C4-2B (cell line): ENCODE measurements around the gene TADA2B.

Source experiments
- H3K27ac ChIP-seq: fragments of 450-650 bp; 2 replicates; pipeline ENCODE4 v1.5.1; 2017
- CTCF ChIP-seq: fragments of 450-650 bp; conservative IDR thresholded peaks from 2 replicates; pipeline ENCODE4 v1.5.1; 2017; ENCODE audit warnings: mild to moderate bottlenecking
- ZFX ChIP-seq: fragments of 450-650 bp; IDR thresholded peaks from 2 replicates; pipeline ENCODE4 v1.6.1; 2017

Gene TADA2B

GRCh38 chr4:7041801-7042502 is 1.2 kb upstream of the TADA2B start:
- no peak for TF ChIP-seq CTCF
- TF ChIP-seq ZFX, result no peak
- peak overlapping the region; percentile 44 for H3K27ac ChIP-seq

GRCh38 chr4:7042503-7043283 is 479 bp upstream of the TADA2B start:
- peak overlapping the region; percentile 44 for H3K27ac ChIP-seq

GRCh38 chr4:7044137-7044930 is 1.2 kb downstream of the TADA2B start:
- TF ChIP-seq ZFX (no peak), CTCF (no peak)

More at GRCh38 chr4:7042503-7043283, 479 bp upstream of the TADA2B start:
- peak; percentile 46; the same call in 1 of the 2 replicates for TF ChIP-seq ZFX
- peak; percentile 83 for TF ChIP-seq CTCF

GRCh38 chr4:7045553-7045952 is 2.4 kb downstream of the TADA2B start:
- H3K27ac ChIP-seq, result peak overlapping the region; percentile 96

More at GRCh38 chr4:7044137-7044930, 1.2 kb downstream of the TADA2B start:
- peak overlapping the region; percentile 96 for H3K27ac ChIP-seq

GRCh38 chr4:7045961-7046921 is 3.1 kb downstream of the TADA2B start:
- peak overlapping the region; percentile 96 for H3K27ac ChIP-seq
- TF ChIP-seq ZFX (no peak), CTCF (no peak)

More at GRCh38 chr4:7045553-7045952, 2.4 kb downstream of the TADA2B start:
- TF ChIP-seq ZFX, result no peak

GRCh38 chr4:7046971-7047370 is 3.8 kb downstream of the TADA2B start:
- TF ChIP-seq CTCF, result no peak
- TF ChIP-seq ZFX, result no peak

GRCh38 chr4:7048642-7049041 is 5.5 kb downstream of the TADA2B start:
- no peak for TF ChIP-seq ZFX
- TF ChIP-seq CTCF, result no peak

More at GRCh38 chr4:7046971-7047370, 3.8 kb downstream of the TADA2B start:
- H3K27ac ChIP-seq, result peak overlapping the region; percentile 96; the same call in 1 of the 2 replicates

More at GRCh38 chr4:7048642-7049041, 5.5 kb downstream of the TADA2B start:
- H3K27ac ChIP-seq, result no peak overlapping the region
